ENCODE results near the gene CDC7. TPM values are rescaled to one million over a fixed set of nuclear protein-coding genes. Genes with fewer than 3 reads are reported as not detected.

Gene CDC7
- total RNA-seq, 1 experiment from 2014 or later, result 24.5 TPM

- TF ChIP-seq REST (IDR thresholded peaks at IDR 0.05; ENCODE audit: low read depth) (no peak), FOSL1 (IDR thresholded peaks at IDR 0.05; ENCODE audit: low read depth) (no peak), SP1 (IDR thresholded peaks at IDR 0.05; ENCODE audit: low read depth) (no peak), SRF (IDR thresholded peaks at IDR 0.05; ENCODE audit: low read depth) (no peak), SIN3A (IDR thresholded peaks at IDR 0.05; ENCODE audit: low read depth) (no peak), ZNF274 (IDR thresholded peaks at IDR 0.05; ENCODE audit: low read depth, low read length) (no peak), POLR2A (IDR thresholded peaks at IDR 0.05; ENCODE audit: borderline replicate concordance, extremely low read depth, insufficient read depth, insufficient read length) (no peak), EZH2 (IDR thresholded peaks at IDR 0.05) (no peak), CBX3 (IDR thresholded peaks at IDR 0.05; ENCODE audit: low read depth) (no peak), CEBPB (IDR thresholded peaks at IDR 0.05; ENCODE audit: low read depth) (no peak), CTCF (IDR thresholded peaks at IDR 0.05 in 2 of 3, conservative IDR thresholded peaks at IDR 0.05 in 1 of 3; ENCODE audit: borderline replicate concordance in 1 of 3, insufficient read depth in 1 of 3, low read depth in 2 of 3, low read length in 2 of 3) (no peak), ATF3 (IDR thresholded peaks at IDR 0.05) (no peak)
These were observed 20.4 kb downstream of the CDC7 start (continued) for GRCh38 chr1:91520942-91521507.

Measured in HCT116 (cell line).